SK-N-SH treated with all-trans-retinoic acid at 6 μM for 48 hours (cell line): ENCODE measurements around the gene FXYD6.
"Not testable (repeated sequence)": the region's sequence is repeated elsewhere in the genome, so short reads cannot be mapped to it uniquely, and the experiment has no call there.

Source experiments
- ATAC-seq: fragments of 200-7000 bp; cut with Tn5 transposase; 3 replicates; pipeline ENCODE4 v1.9.1; 2020; ENCODE audit warnings: mild to moderate bottlenecking, moderate library complexity
- ARNTL ChIP-seq: fragments of 450-650 bp; formaldehyde crosslinking; IDR thresholded peaks from 2 replicates; pipeline ENCODE4 v1.5.0; 2020; ENCODE audit warnings: low read depth, mild to moderate bottlenecking, moderate library complexity, borderline replicate concordance
- BACH2 ChIP-seq: fragments of 250-450 bp; sonication (Bioruptor Pico); IDR thresholded peaks from 2 replicates; pipeline ENCODE4 v1.9.0; 2021; ENCODE audit warnings: mild to moderate bottlenecking, borderline replicate concordance
- CREB5 ChIP-seq: fragments of 250-450 bp; sonication (Bioruptor Pico); IDR thresholded peaks from 2 replicates; pipeline ENCODE4 v1.5.1; 2020; ENCODE audit warnings: low read depth, mild to moderate bottlenecking, moderate library complexity
- CSDC2 ChIP-seq: fragments of 250-450 bp; sonication (Bioruptor Pico); IDR thresholded peaks from 2 replicates; pipeline ENCODE4 v1.5.0; 2020; ENCODE audit warnings: mild to moderate bottlenecking, moderate library complexity
- ESRRG ChIP-seq: fragments of 250-450 bp; sonication (Bioruptor Pico); IDR thresholded peaks from 2 replicates; pipeline ENCODE4 v1.6.1; 2021; ENCODE audit warnings: mild to moderate bottlenecking
- GLIS3 ChIP-seq: fragments of 250-450 bp; sonication (Bioruptor Pico); IDR thresholded peaks from 2 replicates; pipeline ENCODE4 v1.5.0; 2020; ENCODE audit warnings: mild to moderate bottlenecking, moderate library complexity
- ISL1 ChIP-seq: fragments of 250-450 bp; sonication (Bioruptor Pico); IDR thresholded peaks from 2 replicates; pipeline ENCODE4 v2.1.2; 2022; ENCODE audit warnings: mild to moderate bottlenecking, moderate library complexity
- OSR1 ChIP-seq: fragments of 250-450 bp; sonication (Bioruptor Pico); IDR thresholded peaks from 2 replicates; pipeline ENCODE4 v1.8.0; 2022; ENCODE audit warnings: moderate library complexity, mild to moderate bottlenecking, inconsistent platforms
- POU6F1 ChIP-seq: fragments of 250-450 bp; sonication (Bioruptor Pico); IDR thresholded peaks from 2 replicates; pipeline ENCODE4 v1.8.0; 2021; ENCODE audit warnings: low read depth, mild to moderate bottlenecking, moderate library complexity, borderline replicate concordance
- PPARA ChIP-seq: fragments of 250-450 bp; sonication (Bioruptor Pico); IDR thresholded peaks from 2 replicates; pipeline ENCODE4 v1.5.0; 2020; ENCODE audit warnings: mild to moderate bottlenecking, borderline replicate concordance
- RARB ChIP-seq: fragments of 250-450 bp; sonication (Bioruptor Pico); IDR thresholded peaks from 2 replicates; pipeline ENCODE4 v1.8.0; 2021; ENCODE audit warnings: mild to moderate bottlenecking, moderate library complexity
- SNAI2 ChIP-seq: fragments of 250-450 bp; sonication (Bioruptor Pico); IDR thresholded peaks from 2 replicates; pipeline ENCODE4 v1.5.0; 2020; ENCODE audit warnings: mild to moderate bottlenecking, moderate library complexity
- TCF4 ChIP-seq: fragments of 250-450 bp; sonication (Bioruptor Pico); IDR thresholded peaks from 2 replicates; pipeline ENCODE4 v1.8.0; 2021; ENCODE audit warnings: mild to moderate bottlenecking, moderate library complexity, borderline replicate concordance
- TOX ChIP-seq: fragments of 250-450 bp; sonication (Bioruptor Pico); IDR thresholded peaks from 2 replicates; pipeline ENCODE4 v1.8.0; 2021; ENCODE audit warnings: mild to moderate bottlenecking, moderate library complexity, borderline replicate concordance
- ZC3H10 ChIP-seq: fragments of 250-450 bp; sonication (Bioruptor Pico); IDR thresholded peaks from 2 replicates; pipeline ENCODE4 v1.5.1; 2021; ENCODE audit warnings: mild to moderate bottlenecking, moderate library complexity
- ZFP30 ChIP-seq: fragments of 450-650 bp; formaldehyde crosslinking; IDR thresholded peaks from 2 replicates; pipeline ENCODE4 v1.5.0; 2022; ENCODE audit warnings: mild to moderate bottlenecking, moderate library complexity
- ZNF70 ChIP-seq: fragments of 450-650 bp; formaldehyde crosslinking; IDR thresholded peaks from 2 replicates; pipeline ENCODE4 v1.5.0; 2020; ENCODE audit warnings: mild to moderate bottlenecking, moderate library complexity
- ZNF8 ChIP-seq: fragments of 450-650 bp; formaldehyde crosslinking; IDR thresholded peaks from 2 replicates; pipeline ENCODE4 v1.5.0; 2020; ENCODE audit warnings: mild to moderate bottlenecking, moderate library complexity
- TF ChIP-seq, protein P1 (sequence below): fragments of 250-450 bp; sonication (Bioruptor Pico); IDR thresholded peaks from 2 replicates; pipeline ENCODE4 v1.5.1; 2021; ENCODE audit warnings: mild to moderate bottlenecking, moderate library complexity
- TF ChIP-seq, protein P2 (sequence below): fragments of 250-450 bp; sonication (Bioruptor Pico); IDR thresholded peaks from 2 replicates; pipeline ENCODE4 v1.5.0; 2020; ENCODE audit warnings: mild to moderate bottlenecking, moderate library complexity

Gene FXYD6

GRCh38 chr11:117814766-117815261, 61.6 kb downstream of the FXYD6 start:
- no peak for ATAC-seq
- TF ChIP-seq RARB (CRISPR knock-in tag) (no peak), BACH2 (CRISPR knock-in tag) (no peak), ARNTL (CRISPR knock-in tag) (no peak), ZNF8 (no peak), ZC3H10 (CRISPR knock-in tag) (no peak), OSR1 (CRISPR knock-in tag) (no peak), ESRRG (no peak), ZFP30 (CRISPR knock-in tag) (no peak), CREB5 (CRISPR knock-in tag) (no peak), SNAI2 (CRISPR knock-in tag) (no peak), GLIS3 (CRISPR knock-in tag) (no peak), PPARA (no peak), TOX (CRISPR knock-in tag) (no peak), TCF4 (no peak)
- TF ChIP-seq, protein P1, sequence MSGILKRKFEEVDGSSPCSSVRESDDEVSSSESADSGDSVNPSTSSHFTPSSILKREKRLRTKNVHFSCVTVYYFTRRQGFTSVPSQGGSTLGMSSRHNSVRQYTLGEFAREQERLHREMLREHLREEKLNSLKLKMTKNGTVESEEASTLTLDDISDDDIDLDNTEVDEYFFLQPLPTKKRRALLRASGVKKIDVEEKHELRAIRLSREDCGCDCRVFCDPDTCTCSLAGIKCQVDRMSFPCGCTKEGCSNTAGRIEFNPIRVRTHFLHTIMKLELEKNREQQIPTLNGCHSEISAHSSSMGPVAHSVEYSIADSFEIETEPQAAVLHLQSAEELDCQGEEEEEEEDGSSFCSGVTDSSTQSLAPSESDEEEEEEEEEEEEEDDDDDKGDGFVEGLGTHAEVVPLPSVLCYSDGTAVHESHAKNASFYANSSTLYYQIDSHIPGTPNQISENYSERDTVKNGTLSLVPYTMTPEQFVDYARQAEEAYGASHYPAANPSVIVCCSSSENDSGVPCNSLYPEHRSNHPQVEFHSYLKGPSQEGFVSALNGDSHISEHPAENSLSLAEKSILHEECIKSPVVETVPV (CRISPR knock-in tag), result no peak
- TF ChIP-seq, protein P2, sequence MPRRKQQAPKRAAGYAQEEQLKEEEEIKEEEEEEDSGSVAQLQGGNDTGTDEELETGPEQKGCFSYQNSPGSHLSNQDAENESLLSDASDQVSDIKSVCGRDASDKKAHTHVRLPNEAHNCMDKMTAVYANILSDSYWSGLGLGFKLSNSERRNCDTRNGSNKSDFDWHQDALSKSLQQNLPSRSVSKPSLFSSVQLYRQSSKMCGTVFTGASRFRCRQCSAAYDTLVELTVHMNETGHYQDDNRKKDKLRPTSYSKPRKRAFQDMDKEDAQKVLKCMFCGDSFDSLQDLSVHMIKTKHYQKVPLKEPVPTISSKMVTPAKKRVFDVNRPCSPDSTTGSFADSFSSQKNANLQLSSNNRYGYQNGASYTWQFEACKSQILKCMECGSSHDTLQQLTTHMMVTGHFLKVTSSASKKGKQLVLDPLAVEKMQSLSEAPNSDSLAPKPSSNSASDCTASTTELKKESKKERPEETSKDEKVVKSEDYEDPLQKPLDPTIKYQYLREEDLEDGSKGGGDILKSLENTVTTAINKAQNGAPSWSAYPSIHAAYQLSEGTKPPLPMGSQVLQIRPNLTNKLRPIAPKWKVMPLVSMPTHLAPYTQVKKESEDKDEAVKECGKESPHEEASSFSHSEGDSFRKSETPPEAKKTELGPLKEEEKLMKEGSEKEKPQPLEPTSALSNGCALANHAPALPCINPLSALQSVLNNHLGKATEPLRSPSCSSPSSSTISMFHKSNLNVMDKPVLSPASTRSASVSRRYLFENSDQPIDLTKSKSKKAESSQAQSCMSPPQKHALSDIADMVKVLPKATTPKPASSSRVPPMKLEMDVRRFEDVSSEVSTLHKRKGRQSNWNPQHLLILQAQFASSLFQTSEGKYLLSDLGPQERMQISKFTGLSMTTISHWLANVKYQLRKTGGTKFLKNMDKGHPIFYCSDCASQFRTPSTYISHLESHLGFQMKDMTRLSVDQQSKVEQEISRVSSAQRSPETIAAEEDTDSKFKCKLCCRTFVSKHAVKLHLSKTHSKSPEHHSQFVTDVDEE, result no peak
- TF ChIP-seq, all 23 proteins: peak for 0

DNA sequence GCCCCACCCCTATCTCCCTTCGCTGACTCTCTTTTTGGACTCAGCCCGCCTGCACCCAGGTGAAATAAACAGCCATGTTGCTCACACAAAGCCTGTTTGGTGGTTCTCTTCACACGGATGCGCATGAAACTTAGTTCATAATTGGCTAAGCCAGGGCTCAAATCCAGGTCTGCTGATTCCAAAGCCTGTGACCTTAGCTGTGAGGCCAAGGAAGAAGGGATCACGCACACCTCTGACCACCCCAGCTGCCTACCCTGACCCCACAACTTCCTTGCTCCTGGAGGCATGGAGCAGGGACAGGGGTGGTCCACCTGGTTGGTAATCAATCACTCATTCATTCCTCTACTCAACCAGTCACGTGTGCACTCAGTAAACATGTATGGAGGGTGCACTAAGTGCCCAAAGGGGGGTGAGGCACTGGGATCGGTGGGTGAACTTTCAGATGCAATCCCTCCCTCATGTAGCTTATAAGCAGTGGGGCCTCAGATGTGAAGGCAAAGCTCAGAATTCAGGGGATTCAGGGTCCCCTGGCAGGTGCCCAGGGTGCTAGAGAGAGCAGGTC, 62.2 kb downstream of the FXYD6 start:
- TF ChIP-seq ARNTL (CRISPR knock-in tag) (no peak), ISL1 (CRISPR knock-in tag) (no peak), ESRRG (no peak), POU6F1 (CRISPR knock-in tag) (no peak), OSR1 (CRISPR knock-in tag) (no peak), CREB5 (CRISPR knock-in tag) (no peak), GLIS3 (CRISPR knock-in tag) (no peak), ZNF8 (no peak), ZFP30 (CRISPR knock-in tag) (no peak), RARB (CRISPR knock-in tag) (no peak), ZC3H10 (CRISPR knock-in tag) (no peak), BACH2 (CRISPR knock-in tag) (no peak), CSDC2 (CRISPR knock-in tag) (no peak), ZNF70 (no peak), TCF4 (no peak), PPARA (no peak)
- TF ChIP-seq, protein P1 (CRISPR knock-in tag), result no peak
- TF ChIP-seq, all 23 proteins: peak for 0
- no peak for ATAC-seq

DNA sequence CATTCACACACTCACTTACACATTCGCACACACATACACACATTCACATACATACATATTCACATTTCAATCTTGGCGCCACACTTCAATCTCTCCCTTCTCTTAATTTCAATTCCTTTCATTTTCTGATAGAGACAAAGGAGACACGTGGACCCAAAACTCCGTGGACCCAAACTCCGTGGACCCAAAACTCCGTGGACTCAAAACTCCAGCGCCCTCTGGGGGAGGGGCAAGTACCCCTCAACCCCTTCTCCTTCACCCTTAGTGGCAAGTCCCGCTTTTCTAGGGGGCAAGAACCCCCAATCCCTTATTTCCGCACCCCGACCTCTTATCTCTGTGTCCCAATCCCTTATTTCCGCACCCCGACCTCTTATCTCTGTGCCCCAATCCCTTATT, 66.4 kb downstream of the FXYD6 start:
- ATAC-seq, result not testable (repeated sequence)
